ENCODE data around the gene RAVER2.
"Not testable (repeated sequence)": the region's sequence is repeated elsewhere in the genome, so short reads cannot be mapped to it uniquely, and the experiment has no call there.

RAVER2 gene

GRCh38 chr1:64765826-64766225 lies 21.0 kb downstream of the RAVER2 start:
- ChIA-PET POLR2A (no interaction called here), CTCF (interaction anchor here (0.9 to 1.5 kb wide), 4 partner anchors 9 to 29 kb away, joined by 4 to 5 read pairs (median 4); no protein-coding TSS in a partner anchor)
- DNase-seq (ENCODE audit: extremely low spot score), result no peak
- TF ChIP-seq CTCF (IDR thresholded peaks at IDR 0.05; ENCODE audit: control extremely low read depth, extremely low read depth, low read depth, missing control alignments), result no peak

- ChIA-PET POLR2A (no interaction called here), CTCF (interaction anchor here (0.9 to 1.5 kb wide), 4 partner anchors 9 to 29 kb away, joined by 4 to 5 read pairs (median 4); no protein-coding TSS in a partner anchor)
- TF ChIP-seq CTCF (IDR thresholded peaks at IDR 0.05; ENCODE audit: control extremely low read depth, extremely low read depth, low read depth, missing control alignments), result no peak
- no peak for DNase-seq (ENCODE audit: extremely low spot score)
Observed at GRCh38 chr1:64766429-64766828, 21.6 kb downstream of the RAVER2 start.

GRCh38 chr1:64769482-64769881 lies 24.6 kb downstream of the RAVER2 start:
- POLR2A ChIA-PET, result no interaction called here
- CTCF ChIA-PET, result interaction anchor here (0.6 to 1.5 kb wide), 2 partner anchors 9 to 10 kb away, joined by 3 to 5 read pairs; no protein-coding TSS in a partner anchor
- no peak for DNase-seq (ENCODE audit: extremely low spot score)
- TF ChIP-seq CTCF (IDR thresholded peaks at IDR 0.05; ENCODE audit: control extremely low read depth, extremely low read depth, low read depth, missing control alignments), result no peak

GRCh38 chr1:64769971-64770370 lies 25.1 kb downstream of the RAVER2 start:
- ChIA-PET CTCF (interaction anchor here (0.6 kb wide), 1 partner anchor 9 kb away, joined by 3 read pairs; no protein-coding TSS in a partner anchor), POLR2A (no interaction called here)
- no peak for DNase-seq (ENCODE audit: extremely low spot score)
- no peak for TF ChIP-seq CTCF (IDR thresholded peaks at IDR 0.05; ENCODE audit: control extremely low read depth, extremely low read depth, low read depth, missing control alignments)

- POLR2A ChIA-PET; DNase-seq (ENCODE audit: extremely low spot score): not testable (repeated sequence)
- CTCF ChIA-PET, result interaction anchor here (1.0 kb wide), 1 partner anchor 23 kb away, joined by 3 read pairs; no protein-coding TSS in a partner anchor
Observed at GRCh38 chr1:64773306-64773705, 28.4 kb downstream of the RAVER2 start.

GRCh38 chr1:64775113-64775512 lies 30.2 kb downstream of the RAVER2 start:
- TF ChIP-seq CTCF (IDR thresholded peaks at IDR 0.05; ENCODE audit: control extremely low read depth, extremely low read depth, low read depth, missing control alignments), result no peak
- POLR2A ChIA-PET, result no interaction called here
- CTCF ChIA-PET, result interaction anchor here (1.2 kb wide), 1 partner anchor 14 kb away, joined by 3 read pairs; no protein-coding TSS in a partner anchor
- DNase-seq (ENCODE audit: extremely low spot score), result no peak

GRCh38 chr1:64782044-64782443 lies 37.2 kb downstream of the RAVER2 start:
- POLR2A ChIA-PET; CTCF ChIA-PET; DNase-seq (ENCODE audit: extremely low spot score): not testable (repeated sequence)

GRCh38 chr1:64782848-64783247 lies 38.0 kb downstream of the RAVER2 start:
- DNase-seq (ENCODE audit: extremely low spot score); POLR2A ChIA-PET; CTCF ChIA-PET: not testable (repeated sequence)

Measured in GM10248 (cell line).